ENCODE results near the gene FRS2. TPM values are rescaled to one million over a fixed set of nuclear protein-coding genes. Genes with fewer than 3 reads are reported as not detected.
A peak's percentile ranks its signal among the peaks of the same experiment; 100 is the strongest.

Gene FRS2
- polyA plus RNA-seq, 5 donors = 32.5 to 60.8 (median 44.6) TPM

DNA sequence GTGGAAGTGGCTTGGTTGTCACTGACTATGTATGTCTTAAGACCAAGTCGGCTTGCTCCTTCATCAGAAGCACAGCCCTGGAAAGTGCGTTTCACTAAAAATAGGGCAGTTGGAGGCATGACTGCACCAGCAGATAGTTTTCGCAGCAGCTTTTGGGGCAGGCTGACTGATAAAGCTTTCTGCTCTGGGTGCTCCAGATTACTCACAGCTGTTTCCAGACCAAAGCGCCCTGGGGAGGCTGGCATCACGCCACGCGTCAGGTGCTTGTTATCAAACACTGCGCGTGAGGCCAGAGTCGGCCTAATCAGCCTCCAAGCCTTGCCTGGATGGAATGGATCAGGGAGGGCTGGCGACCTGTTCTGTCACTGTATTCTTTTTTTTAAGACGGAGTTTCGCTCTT lies 153.8 kb downstream of the FRS2 start:
- DNase-seq = peak; percentile 8 to 14

DNA sequence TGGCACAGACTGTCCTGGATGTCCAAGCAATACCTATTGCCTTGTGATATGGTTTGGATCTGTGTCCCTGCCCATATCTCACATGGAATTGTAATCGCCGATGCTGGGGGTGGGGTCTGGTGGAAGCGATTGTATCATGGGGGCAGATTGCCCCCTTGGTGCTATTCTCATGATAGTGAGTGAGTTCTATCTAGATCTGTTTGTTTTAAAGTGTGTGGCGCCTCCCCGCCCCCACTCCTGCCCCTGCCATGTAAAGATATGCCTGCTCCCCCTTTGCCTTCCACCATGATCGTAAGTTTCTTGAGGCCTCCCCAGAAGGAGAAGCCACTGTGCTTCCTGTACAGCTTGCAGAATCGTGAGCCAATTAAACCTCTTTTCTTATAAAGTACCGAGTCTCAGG lies 157.3 kb downstream of the FRS2 start:
- DNase-seq = no peak

Other genes starting within 250 kb of the FRS2 start
- gene CPSF6, start 230.8 kb upstream of the FRS2 start, polyA plus RNA-seq (ENCODE audit: insufficient read depth in 1 of 5, insufficient read length in 5 of 5, low replicate concordance in 1 of 5) = 100 to 1,000 TPM in 4 of 5 donors, 10 to 100 TPM in 1; 90.8 to 175 (median 154) TPM
- gene LYZ, start 122.0 kb upstream of the FRS2 start, polyA plus RNA-seq (ENCODE audit: insufficient read depth in 1 of 5, insufficient read length in 5 of 5, low replicate concordance in 1 of 5) = 10 to 100 TPM; 42.0 to 60.9 (median 50.7) TPM
- gene YEATS4, start 110.6 kb upstream of the FRS2 start, polyA plus RNA-seq (ENCODE audit: insufficient read depth in 1 of 5, insufficient read length in 5 of 5, low replicate concordance in 1 of 5) = 10 to 100 TPM; 20.3 to 30.4 (median 22.2) TPM
- gene CCT2, start 115.1 kb downstream of the FRS2 start, polyA plus RNA-seq (ENCODE audit: insufficient read depth in 1 of 5, insufficient read length in 5 of 5, low replicate concordance in 1 of 5) = 100 to 1,000 TPM; 215 to 263 (median 237) TPM
- gene LRRC10, start 140.5 kb downstream of the FRS2 start, polyA plus RNA-seq (ENCODE audit: insufficient read depth in 1 of 5, insufficient read length in 5 of 5, low replicate concordance in 1 of 5) = not detected
- gene BEST3, start 228.9 kb downstream of the FRS2 start, polyA plus RNA-seq (ENCODE audit: insufficient read depth in 1 of 5, insufficient read length in 5 of 5, low replicate concordance in 1 of 5) = 1 to 10 TPM in 1 of 5 donors, under 1 TPM in 4; 0.22 to 2.8 (median 0.50) TPM